ENCODE results near the gene COL5A3. TPM values are rescaled to one million over a fixed set of nuclear protein-coding genes. Genes with fewer than 3 reads are reported as not detected.

Gene COL5A3
- polyA plus RNA-seq, 1 of the 3 experiments (the other 2 are of a cell fraction), result under 0.01 TPM

DNA sequence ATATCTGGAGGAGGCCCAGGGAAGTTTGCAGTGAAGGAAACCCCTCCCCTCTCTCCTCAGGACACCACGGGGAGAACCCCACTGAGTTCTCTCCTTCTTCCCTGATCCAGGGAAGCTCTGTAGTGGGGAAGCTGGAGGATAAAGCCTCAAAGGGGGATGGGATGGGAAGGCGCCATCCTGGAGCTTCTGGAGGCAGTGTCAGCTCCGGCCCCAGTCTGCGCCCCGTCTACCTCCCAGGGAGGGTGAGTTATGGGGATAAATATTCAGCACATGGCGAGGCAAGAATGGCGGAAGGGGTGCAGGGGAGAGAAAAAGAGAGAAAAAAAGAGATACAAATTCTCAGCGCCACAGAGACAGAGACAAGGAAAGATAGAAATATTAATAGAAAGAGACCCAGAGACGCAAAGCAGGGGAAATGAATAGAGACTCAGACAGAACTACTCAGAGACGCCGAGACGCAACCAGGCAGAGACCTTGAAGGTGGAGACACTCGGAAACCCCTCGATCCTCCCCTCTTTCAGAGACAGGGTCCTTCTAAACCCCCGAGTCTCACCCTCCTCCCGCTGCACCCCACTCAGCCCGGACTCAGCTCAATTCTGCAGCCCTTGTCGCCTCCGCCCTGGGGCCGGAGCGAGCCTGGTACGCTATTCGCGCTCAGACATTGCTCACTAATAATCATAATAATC lies 97.6 kb downstream of the COL5A3 start (continued):
- TF ChIP-seq, protein P1, sequence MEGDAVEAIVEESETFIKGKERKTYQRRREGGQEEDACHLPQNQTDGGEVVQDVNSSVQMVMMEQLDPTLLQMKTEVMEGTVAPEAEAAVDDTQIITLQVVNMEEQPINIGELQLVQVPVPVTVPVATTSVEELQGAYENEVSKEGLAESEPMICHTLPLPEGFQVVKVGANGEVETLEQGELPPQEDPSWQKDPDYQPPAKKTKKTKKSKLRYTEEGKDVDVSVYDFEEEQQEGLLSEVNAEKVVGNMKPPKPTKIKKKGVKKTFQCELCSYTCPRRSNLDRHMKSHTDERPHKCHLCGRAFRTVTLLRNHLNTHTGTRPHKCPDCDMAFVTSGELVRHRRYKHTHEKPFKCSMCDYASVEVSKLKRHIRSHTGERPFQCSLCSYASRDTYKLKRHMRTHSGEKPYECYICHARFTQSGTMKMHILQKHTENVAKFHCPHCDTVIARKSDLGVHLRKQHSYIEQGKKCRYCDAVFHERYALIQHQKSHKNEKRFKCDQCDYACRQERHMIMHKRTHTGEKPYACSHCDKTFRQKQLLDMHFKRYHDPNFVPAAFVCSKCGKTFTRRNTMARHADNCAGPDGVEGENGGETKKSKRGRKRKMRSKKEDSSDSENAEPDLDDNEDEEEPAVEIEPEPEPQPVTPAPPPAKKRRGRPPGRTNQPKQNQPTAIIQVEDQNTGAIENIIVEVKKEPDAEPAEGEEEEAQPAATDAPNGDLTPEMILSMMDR (IDR thresholded peaks at IDR 0.05), result no peak

GRCh38 chr19:9911524-9912185 lies 98.6 kb downstream of the COL5A3 start:
- peaks cover 9% of the 10 kb centered on the region for H3F3A ChIP-seq (replicated peaks; ENCODE audit: insufficient read depth)
- no peak overlapping the region for H3K4me2 ChIP-seq
- H3K27ac ChIP-seq (ENCODE audit: low read depth in 2 of 2, low read length in 1 of 2), result no peak overlapping the region
- H3K4me3 ChIP-seq (ENCODE audit: low read depth in 2 of 2, low read length in 1 of 2), result no peak overlapping the region
- no peaks in the 10 kb centered on the region for H3K27me3 ChIP-seq (ENCODE audit: insufficient read depth)
- no peaks in the 10 kb centered on the region for H3K9me2 ChIP-seq
- no peaks in the 10 kb centered on the region for H4K20me1 ChIP-seq (ENCODE audit: insufficient read depth)
- no peak for TF ChIP-seq EZH2phosphoT487 (IDR thresholded peaks at IDR 0.05; ENCODE audit: borderline replicate concordance, low read depth)
- no peak for TF ChIP-seq JUND (IDR thresholded peaks at IDR 0.05)
- TF ChIP-seq, protein P1 (IDR thresholded peaks at IDR 0.05), result no peak
- no peak for TF ChIP-seq CHD2 (IDR thresholded peaks at IDR 0.05; ENCODE audit: low read length, partially characterized antibody)
- TF ChIP-seq MXI1 (IDR thresholded peaks at IDR 0.05; ENCODE audit: low read depth, low read length), result no peak
- no peak for TF ChIP-seq EP300 (IDR thresholded peaks at IDR 0.05; ENCODE audit: borderline replicate concordance in 1 of 2, low read depth in 1 of 2, low read length in 1 of 2)
- no peak for TF ChIP-seq RAD21 (IDR thresholded peaks at IDR 0.05; ENCODE audit: low read length)
- no peak for TF ChIP-seq MAX (IDR thresholded peaks at IDR 0.05; ENCODE audit: low read depth)
- no peak for TF ChIP-seq NFIC (IDR thresholded peaks at IDR 0.05; ENCODE audit: borderline replicate concordance)
- no peak for TF ChIP-seq TAF1 (IDR thresholded peaks at IDR 0.05; ENCODE audit: borderline replicate concordance, low read depth, low read length)
- TF ChIP-seq FOSL2 (IDR thresholded peaks at IDR 0.05; ENCODE audit: borderline replicate concordance, low read depth), result no peak
- TF ChIP-seq, protein P2, sequence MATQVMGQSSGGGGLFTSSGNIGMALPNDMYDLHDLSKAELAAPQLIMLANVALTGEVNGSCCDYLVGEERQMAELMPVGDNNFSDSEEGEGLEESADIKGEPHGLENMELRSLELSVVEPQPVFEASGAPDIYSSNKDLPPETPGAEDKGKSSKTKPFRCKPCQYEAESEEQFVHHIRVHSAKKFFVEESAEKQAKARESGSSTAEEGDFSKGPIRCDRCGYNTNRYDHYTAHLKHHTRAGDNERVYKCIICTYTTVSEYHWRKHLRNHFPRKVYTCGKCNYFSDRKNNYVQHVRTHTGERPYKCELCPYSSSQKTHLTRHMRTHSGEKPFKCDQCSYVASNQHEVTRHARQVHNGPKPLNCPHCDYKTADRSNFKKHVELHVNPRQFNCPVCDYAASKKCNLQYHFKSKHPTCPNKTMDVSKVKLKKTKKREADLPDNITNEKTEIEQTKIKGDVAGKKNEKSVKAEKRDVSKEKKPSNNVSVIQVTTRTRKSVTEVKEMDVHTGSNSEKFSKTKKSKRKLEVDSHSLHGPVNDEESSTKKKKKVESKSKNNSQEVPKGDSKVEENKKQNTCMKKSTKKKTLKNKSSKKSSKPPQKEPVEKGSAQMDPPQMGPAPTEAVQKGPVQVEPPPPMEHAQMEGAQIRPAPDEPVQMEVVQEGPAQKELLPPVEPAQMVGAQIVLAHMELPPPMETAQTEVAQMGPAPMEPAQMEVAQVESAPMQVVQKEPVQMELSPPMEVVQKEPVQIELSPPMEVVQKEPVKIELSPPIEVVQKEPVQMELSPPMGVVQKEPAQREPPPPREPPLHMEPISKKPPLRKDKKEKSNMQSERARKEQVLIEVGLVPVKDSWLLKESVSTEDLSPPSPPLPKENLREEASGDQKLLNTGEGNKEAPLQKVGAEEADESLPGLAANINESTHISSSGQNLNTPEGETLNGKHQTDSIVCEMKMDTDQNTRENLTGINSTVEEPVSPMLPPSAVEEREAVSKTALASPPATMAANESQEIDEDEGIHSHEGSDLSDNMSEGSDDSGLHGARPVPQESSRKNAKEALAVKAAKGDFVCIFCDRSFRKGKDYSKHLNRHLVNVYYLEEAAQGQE (IDR thresholded peaks at IDR 0.05; ENCODE audit: low read depth, low read length), result no peak
- no peak for TF ChIP-seq RFX5 (IDR thresholded peaks at IDR 0.05; ENCODE audit: low read length)
- no peak for TF ChIP-seq RCOR1 (IDR thresholded peaks at IDR 0.05; ENCODE audit: low read length)
- no peak for TF ChIP-seq ELF1 (IDR thresholded peaks at IDR 0.05)
- no peak for TF ChIP-seq POLR2AphosphoS5 (IDR thresholded peaks at IDR 0.05; ENCODE audit: low read depth, low read length)
- no peak for TF ChIP-seq RXRA (IDR thresholded peaks at IDR 0.05; ENCODE audit: borderline replicate concordance, low read depth)
- no peak for DNase-seq
- H3K9me3 ChIP-seq, result no peaks in the 10 kb centered on the region
- no peak overlapping the region for H2AFZ ChIP-seq (ENCODE audit: low read depth)
- CTCF ChIA-PET, result no interaction called here
- no peak overlapping the region for H3K9ac ChIP-seq
- POLR2A ChIA-PET, result no interaction called here
- 69% methylated on average over 6 of the region's 6 CpGs for WGBS (ENCODE audit: low lambda C conversion rate)
- no peaks in the 10 kb centered on the region for H3K36me3 ChIP-seq (replicated peaks in 1 of 2; ENCODE audit: control insufficient read depth in 1 of 2, insufficient read depth in 2 of 2, low read length in 1 of 2)
- H3K79me2 ChIP-seq (ENCODE audit: insufficient read depth), result no peaks in the 10 kb centered on the region
- peaks cover 0 to 8% of the 10 kb centered on the region in 2 experiments; a peak in 1 of 4 replicates for H3K4me1 ChIP-seq (ENCODE audit: control insufficient read depth in 1 of 2, insufficient read depth in 2 of 2, low read depth in 1 of 2, low read length in 1 of 2)

Data from SK-N-SH (cell line).